GM13977 (cell line): Measurements from ENCODE around the gene ATP1B4.

Experiments
- DNase-seq: peaks from one replicate; pipeline ENCODE4 v3.0.0; 2012; ENCODE audit warnings: low spot score
- in situ Hi-C: fragments of 300-500 bp; cut with MboI; formaldehyde crosslinking; loops from one replicate; pipeline ENCODE4 v1.12.0; 2022; ENCODE audit warnings: low sequenced_read_pairs, low pct_unique_long_range_greater_than_20kb, mixed read lengths, inconsistent platforms; ENCODE audit not compliant: unreplicated experiment
- TF ChIP-seq, protein P1 (sequence below): IDR thresholded peaks from 2 replicates; pipeline ENCODE4 v1.5.1; 2012; ENCODE audit warnings: mild to moderate bottlenecking, control low read depth; ENCODE audit not compliant: insufficient read depth; ENCODE audit errors: extremely low read depth, missing control alignments

Gene ATP1B4

DNA sequence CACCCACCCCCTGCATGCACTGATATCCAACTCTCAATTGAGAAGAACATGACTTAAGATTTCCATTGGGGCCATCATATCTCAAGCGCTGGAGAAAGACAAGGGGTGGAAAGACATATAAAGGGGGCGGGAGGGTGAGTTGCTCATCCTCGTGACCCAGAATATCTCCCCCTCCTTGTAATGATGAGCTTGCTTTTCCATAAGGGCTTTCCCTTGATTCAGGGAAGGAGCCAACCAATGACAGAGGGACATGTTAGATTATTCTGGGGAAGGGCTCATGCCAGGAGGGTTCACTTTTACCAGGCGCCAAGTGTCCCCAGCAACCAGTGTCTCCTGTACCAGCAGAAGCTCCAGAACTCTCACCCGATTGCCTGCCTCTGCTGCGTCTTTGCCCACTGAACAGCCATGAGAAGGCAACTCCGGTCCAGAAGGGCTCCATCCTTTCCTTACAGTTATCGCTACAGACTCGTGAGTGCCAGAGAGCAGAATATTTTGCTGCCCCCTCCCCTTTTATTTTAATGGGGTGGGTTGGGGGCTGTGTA, at the start of gene ATP1B4:
Gene ATP1B4, plus strand, starts transcription at position 326 of the 542 bp plus-strand sequence. Its CDS starts 80 bp downstream, at position 406.
- DNase-seq, result no peak
- TF ChIP-seq, protein P1, sequence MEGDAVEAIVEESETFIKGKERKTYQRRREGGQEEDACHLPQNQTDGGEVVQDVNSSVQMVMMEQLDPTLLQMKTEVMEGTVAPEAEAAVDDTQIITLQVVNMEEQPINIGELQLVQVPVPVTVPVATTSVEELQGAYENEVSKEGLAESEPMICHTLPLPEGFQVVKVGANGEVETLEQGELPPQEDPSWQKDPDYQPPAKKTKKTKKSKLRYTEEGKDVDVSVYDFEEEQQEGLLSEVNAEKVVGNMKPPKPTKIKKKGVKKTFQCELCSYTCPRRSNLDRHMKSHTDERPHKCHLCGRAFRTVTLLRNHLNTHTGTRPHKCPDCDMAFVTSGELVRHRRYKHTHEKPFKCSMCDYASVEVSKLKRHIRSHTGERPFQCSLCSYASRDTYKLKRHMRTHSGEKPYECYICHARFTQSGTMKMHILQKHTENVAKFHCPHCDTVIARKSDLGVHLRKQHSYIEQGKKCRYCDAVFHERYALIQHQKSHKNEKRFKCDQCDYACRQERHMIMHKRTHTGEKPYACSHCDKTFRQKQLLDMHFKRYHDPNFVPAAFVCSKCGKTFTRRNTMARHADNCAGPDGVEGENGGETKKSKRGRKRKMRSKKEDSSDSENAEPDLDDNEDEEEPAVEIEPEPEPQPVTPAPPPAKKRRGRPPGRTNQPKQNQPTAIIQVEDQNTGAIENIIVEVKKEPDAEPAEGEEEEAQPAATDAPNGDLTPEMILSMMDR, result no peak
- in situ Hi-C loops, result no loop called here

DNA sequence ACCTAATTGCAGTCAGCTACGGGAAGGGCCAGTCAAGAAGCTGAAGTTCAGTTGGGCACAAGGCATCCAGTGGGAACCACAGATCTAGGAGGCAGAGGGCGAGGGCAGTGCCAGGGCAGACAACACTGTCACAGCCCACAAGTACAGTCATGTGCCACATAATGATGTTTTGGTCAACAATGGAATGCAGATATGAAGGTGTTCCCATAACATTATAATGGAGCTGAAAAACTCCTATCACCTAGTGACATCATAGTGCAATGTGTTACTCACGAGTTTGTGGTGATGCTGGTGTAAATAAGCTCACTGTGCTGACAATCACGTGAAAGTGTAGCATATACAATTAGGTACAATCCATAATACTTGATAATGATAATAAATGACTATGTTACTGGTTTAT, 46.1 kb upstream of the ATP1B4 start:
- TF ChIP-seq, protein P1, result no peak
- DNase-seq, result no peak
- in situ Hi-C loops, result no loop called here

DNA sequence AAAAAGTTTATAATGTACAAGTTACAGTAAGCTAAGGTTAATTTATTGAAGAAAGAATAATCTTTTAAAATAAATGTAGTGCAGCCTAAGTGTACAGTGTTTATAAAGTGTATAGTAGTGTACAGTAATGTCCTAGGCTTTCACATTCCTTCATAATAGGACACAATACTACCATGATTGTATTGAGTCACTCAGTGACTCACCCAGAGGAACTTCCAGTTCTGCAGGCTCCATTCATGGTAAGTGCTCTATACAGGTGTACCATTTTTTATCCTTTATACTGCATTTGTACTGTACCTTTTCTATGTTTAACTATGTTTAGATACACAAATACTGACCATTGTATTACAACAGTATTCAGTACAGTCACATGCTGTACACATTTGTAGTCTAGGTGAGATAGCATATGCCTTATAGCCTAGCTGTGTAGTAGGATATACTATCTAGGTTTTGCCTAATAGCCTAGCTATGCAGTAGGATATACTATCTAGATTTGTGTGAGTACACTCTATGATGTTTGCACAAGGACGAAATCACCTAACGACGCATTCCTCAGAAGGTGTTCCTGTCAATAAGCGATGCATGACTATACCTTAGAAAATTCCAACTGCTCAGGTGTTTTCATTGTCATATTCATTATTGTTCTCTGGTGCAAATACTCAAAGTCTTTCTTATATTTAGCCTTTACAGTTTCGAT, 45.2 kb upstream of the ATP1B4 start:
- no peak for DNase-seq
- in situ Hi-C loops, result no loop called here
- TF ChIP-seq, protein P1, result no peak

DNA sequence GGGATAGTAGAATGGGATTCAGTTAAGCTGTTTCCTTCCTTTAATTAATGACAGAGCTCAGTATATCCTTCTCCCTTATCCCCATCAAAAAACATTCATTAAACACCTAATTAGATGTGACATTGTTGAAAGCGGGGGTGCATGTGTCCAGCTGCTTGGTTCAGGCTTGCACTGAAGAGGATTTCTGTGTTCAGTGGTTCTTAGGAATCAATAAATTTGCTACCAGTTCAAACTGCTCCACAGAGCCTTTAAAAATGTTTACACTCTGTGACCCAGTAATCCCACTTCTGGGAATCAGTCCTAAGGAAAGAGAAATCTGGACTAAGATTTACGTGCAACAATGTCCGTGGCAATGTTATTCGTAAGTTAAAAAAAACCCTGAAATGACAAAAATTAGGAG, 43.5 kb upstream of the ATP1B4 start:
- DNase-seq, result no peak
- in situ Hi-C loops, result no loop called here
- TF ChIP-seq, protein P1, result no peak

DNA sequence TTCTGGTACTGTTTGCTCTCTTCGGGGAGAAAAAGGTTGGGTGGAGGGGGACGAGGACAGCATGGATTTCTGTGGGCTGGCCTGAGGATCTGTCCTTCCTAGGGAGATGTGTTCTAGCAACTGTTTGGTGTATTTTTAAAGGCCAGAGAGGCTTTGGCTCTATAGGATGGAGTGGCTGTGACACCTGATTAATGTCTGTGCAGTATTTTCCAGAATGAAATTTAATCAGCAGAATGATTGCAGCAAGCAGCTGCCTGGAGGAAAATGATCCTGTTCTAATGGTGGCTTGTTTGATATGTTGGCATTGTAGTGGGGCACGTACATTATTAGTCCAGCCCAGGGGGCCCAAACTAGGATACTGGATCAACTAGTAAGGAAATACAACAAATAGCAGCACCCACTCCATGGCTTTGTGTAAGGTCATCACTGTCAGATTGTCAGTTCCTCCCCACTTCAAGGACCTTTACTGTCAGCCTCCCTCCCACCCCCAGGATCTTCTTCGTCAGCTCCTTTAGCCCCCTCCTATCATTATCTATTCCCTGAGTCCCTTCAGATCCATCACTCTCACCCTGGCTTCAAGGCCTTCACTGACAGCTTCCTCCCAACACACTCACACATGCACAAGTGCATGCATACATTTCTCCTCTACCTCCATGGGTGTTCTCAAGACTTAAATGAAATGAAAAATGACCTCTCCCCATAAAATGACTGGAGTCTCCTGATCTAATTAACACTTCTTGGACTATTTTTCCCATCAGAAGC, 40.2 kb upstream of the ATP1B4 start:
- DNase-seq, result no peak
- TF ChIP-seq, protein P1, result no peak
- in situ Hi-C loops, result no loop called here

DNA sequence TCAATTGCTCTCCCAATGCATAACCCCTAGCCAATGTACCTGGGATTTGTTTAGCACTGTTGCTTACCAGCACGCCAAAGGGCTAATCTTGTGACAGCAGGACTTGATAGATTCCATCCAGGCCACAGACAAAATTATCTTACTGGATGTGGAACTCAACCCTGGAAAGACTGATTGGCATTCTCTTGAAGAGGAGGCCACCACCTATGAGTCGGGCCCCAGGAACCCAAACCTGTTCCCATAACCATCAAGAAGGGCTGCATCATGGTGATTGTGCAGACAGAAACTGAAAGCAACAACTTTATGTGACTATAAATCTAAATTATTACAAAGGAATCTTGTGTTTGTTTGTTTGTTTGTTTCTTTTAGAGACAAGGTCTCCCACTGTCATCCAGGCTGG, 30.8 kb upstream of the ATP1B4 start:
- TF ChIP-seq, protein P1, result no peak
- in situ Hi-C loops, result no loop called here
- no peak for DNase-seq
